Measurements from ENCODE around the gene CGB2.
"Not testable (repeated sequence)": the region's sequence is repeated elsewhere in the genome, so short reads cannot be mapped to it uniquely, and the experiment has no call there.

Gene CGB2

GRCh38 chr19:49031642-49032301 lies at the start of gene CGB2:
Gene CGB2 (plus strand): TSS chr19:49031890. CDS start chr19:49032096, 206 bp downstream.
- H3K36me3 ChIP-seq (ENCODE audit: control insufficient read depth, low read depth, low read length); H3K9me3 ChIP-seq (ENCODE audit: control insufficient read depth, low read depth, low read length); H3K4me3 ChIP-seq (ENCODE audit: low read length); H3K9ac ChIP-seq (ENCODE audit: low read length); H3K27ac ChIP-seq (ENCODE audit: low read length); H3K4me1 ChIP-seq (ENCODE audit: control insufficient read depth, low read depth, low read length); H3K27me3 ChIP-seq (ENCODE audit: control insufficient read depth, insufficient read depth, low read length): not testable (repeated sequence)

- peaks cover 4% of the 10 kb centered on the region for H3K36me3 ChIP-seq (ENCODE audit: control insufficient read depth, low read depth, low read length)
- H3K4me1 ChIP-seq (ENCODE audit: control insufficient read depth, low read depth, low read length): no peaks in the 10 kb centered on the region
- H3K9me3 ChIP-seq (ENCODE audit: control insufficient read depth, low read depth, low read length): no peaks in the 10 kb centered on the region
- H3K9ac ChIP-seq (ENCODE audit: low read length): no peak overlapping the region
- no peak overlapping the region for H3K27ac ChIP-seq (ENCODE audit: low read length)
- no peaks in the 10 kb centered on the region for H3K27me3 ChIP-seq (ENCODE audit: control insufficient read depth, insufficient read depth, low read length)
- no peak overlapping the region for H3K4me3 ChIP-seq (ENCODE audit: low read length)
These were observed 49.4 kb upstream of the CGB2 start for GRCh38 chr19:48982280-48982679.

GRCh38 chr19:48985711-48986110 lies 46.0 kb upstream of the CGB2 start:
- Histone ChIP-seq H3K27ac (ENCODE audit: low read length) (no peak overlapping the region), H3K27me3 (ENCODE audit: control insufficient read depth, insufficient read depth, low read length) (no peaks in the 10 kb centered on the region)

GRCh38 chr19:48986211-48986610 lies 45.5 kb upstream of the CGB2 start:
- Histone ChIP-seq H3K4me1 (ENCODE audit: control insufficient read depth, low read depth, low read length) (no peaks in the 10 kb centered on the region), H3K27ac (ENCODE audit: low read length) (no peak overlapping the region), H3K9me3 (ENCODE audit: control insufficient read depth, low read depth, low read length) (no peaks in the 10 kb centered on the region), H3K9ac (ENCODE audit: low read length) (no peak overlapping the region), H3K36me3 (ENCODE audit: control insufficient read depth, low read depth, low read length) (peaks cover 14% of the 10 kb centered on the region), H3K27me3 (ENCODE audit: control insufficient read depth, insufficient read depth, low read length) (no peaks in the 10 kb centered on the region), H3K4me3 (ENCODE audit: low read length) (no peak overlapping the region)

More at GRCh38 chr19:48985711-48986110, 46.0 kb upstream of the CGB2 start:
- Histone ChIP-seq H3K4me3 (ENCODE audit: low read length) (no peak overlapping the region), H3K4me1 (ENCODE audit: control insufficient read depth, low read depth, low read length) (no peaks in the 10 kb centered on the region), H3K9me3 (ENCODE audit: control insufficient read depth, low read depth, low read length) (no peaks in the 10 kb centered on the region), H3K36me3 (ENCODE audit: control insufficient read depth, low read depth, low read length) (peaks cover 14% of the 10 kb centered on the region), H3K9ac (ENCODE audit: low read length) (no peak overlapping the region)

- Histone ChIP-seq H3K36me3 (ENCODE audit: control insufficient read depth, low read depth, low read length) (peaks cover 14% of the 10 kb centered on the region), H3K27me3 (ENCODE audit: control insufficient read depth, insufficient read depth, low read length) (no peaks in the 10 kb centered on the region), H3K27ac (ENCODE audit: low read length) (no peak overlapping the region), H3K9me3 (ENCODE audit: control insufficient read depth, low read depth, low read length) (no peaks in the 10 kb centered on the region), H3K4me1 (ENCODE audit: control insufficient read depth, low read depth, low read length) (no peaks in the 10 kb centered on the region), H3K9ac (ENCODE audit: low read length) (no peak overlapping the region), H3K4me3 (ENCODE audit: low read length) (no peak overlapping the region)
These were observed 44.4 kb upstream of the CGB2 start for GRCh38 chr19:48987323-48987722.

GRCh38 chr19:48988286-48988685 lies 43.4 kb upstream of the CGB2 start:
- Histone ChIP-seq H3K27ac (ENCODE audit: low read length) (no peak overlapping the region), H3K36me3 (ENCODE audit: control insufficient read depth, low read depth, low read length) (peaks cover 10% of the 10 kb centered on the region), H3K4me3 (ENCODE audit: low read length) (no peak overlapping the region), H3K9me3 (ENCODE audit: control insufficient read depth, low read depth, low read length) (no peaks in the 10 kb centered on the region), H3K27me3 (ENCODE audit: control insufficient read depth, insufficient read depth, low read length) (no peaks in the 10 kb centered on the region), H3K4me1 (ENCODE audit: control insufficient read depth, low read depth, low read length) (no peaks in the 10 kb centered on the region), H3K9ac (ENCODE audit: low read length) (no peak overlapping the region)

- no peaks in the 10 kb centered on the region for H3K9me3 ChIP-seq (ENCODE audit: control insufficient read depth, low read depth, low read length)
- H3K27me3 ChIP-seq (ENCODE audit: control insufficient read depth, insufficient read depth, low read length): no peaks in the 10 kb centered on the region
- no peak overlapping the region for H3K4me3 ChIP-seq (ENCODE audit: low read length)
- no peak overlapping the region for H3K27ac ChIP-seq (ENCODE audit: low read length)
- H3K9ac ChIP-seq (ENCODE audit: low read length): no peak overlapping the region
- peaks cover 10% of the 10 kb centered on the region for H3K36me3 ChIP-seq (ENCODE audit: control insufficient read depth, low read depth, low read length)
- no peaks in the 10 kb centered on the region for H3K4me1 ChIP-seq (ENCODE audit: control insufficient read depth, low read depth, low read length)
These were observed 42.8 kb upstream of the CGB2 start for GRCh38 chr19:48988860-48989259.

- no peak overlapping the region for H3K9ac ChIP-seq (ENCODE audit: low read length)
These were observed 41.9 kb upstream of the CGB2 start for GRCh38 chr19:48989701-48990291.

GRCh38 chr19:48990400-48990799 lies 41.3 kb upstream of the CGB2 start:
- no peak overlapping the region for H3K27ac ChIP-seq (ENCODE audit: low read length)
- H3K4me1 ChIP-seq (ENCODE audit: control insufficient read depth, low read depth, low read length): no peaks in the 10 kb centered on the region
- H3K36me3 ChIP-seq (ENCODE audit: control insufficient read depth, low read depth, low read length): peaks cover 10% of the 10 kb centered on the region
- H3K9me3 ChIP-seq (ENCODE audit: control insufficient read depth, low read depth, low read length): no peaks in the 10 kb centered on the region
- H3K27me3 ChIP-seq (ENCODE audit: control insufficient read depth, insufficient read depth, low read length): no peaks in the 10 kb centered on the region
- H3K9ac ChIP-seq (ENCODE audit: low read length): no peak overlapping the region
- H3K4me3 ChIP-seq (ENCODE audit: low read length): no peak overlapping the region

More at GRCh38 chr19:48989701-48990291, 41.9 kb upstream of the CGB2 start:
- H3K36me3 ChIP-seq (ENCODE audit: control insufficient read depth, low read depth, low read length): peaks cover 10% of the 10 kb centered on the region
- H3K4me1 ChIP-seq (ENCODE audit: control insufficient read depth, low read depth, low read length): no peaks in the 10 kb centered on the region
- no peaks in the 10 kb centered on the region for H3K9me3 ChIP-seq (ENCODE audit: control insufficient read depth, low read depth, low read length)
- no peak overlapping the region for H3K27ac ChIP-seq (ENCODE audit: low read length)
- no peak overlapping the region for H3K4me3 ChIP-seq (ENCODE audit: low read length)
- no peaks in the 10 kb centered on the region for H3K27me3 ChIP-seq (ENCODE audit: control insufficient read depth, insufficient read depth, low read length)

- Histone ChIP-seq H3K27me3 (ENCODE audit: control insufficient read depth, insufficient read depth, low read length) (no peaks in the 10 kb centered on the region), H3K4me1 (ENCODE audit: control insufficient read depth, low read depth, low read length) (no peaks in the 10 kb centered on the region), H3K27ac (ENCODE audit: low read length) (no peak overlapping the region), H3K9me3 (ENCODE audit: control insufficient read depth, low read depth, low read length) (no peaks in the 10 kb centered on the region), H3K9ac (ENCODE audit: low read length) (no peak overlapping the region), H3K4me3 (ENCODE audit: low read length) (no peak overlapping the region), H3K36me3 (ENCODE audit: control insufficient read depth, low read depth, low read length) (peaks cover 10% of the 10 kb centered on the region)
These were observed 40.6 kb upstream of the CGB2 start for GRCh38 chr19:48991011-48991609.

- H3K27ac ChIP-seq (ENCODE audit: low read length): peak overlapping the region; percentile 25
These were observed 39.7 kb upstream of the CGB2 start for GRCh38 chr19:48991873-48992580.

More at GRCh38 chr19:48991873-48992580, 39.7 kb upstream of the CGB2 start:
- Histone ChIP-seq H3K4me1 (ENCODE audit: control insufficient read depth, low read depth, low read length) (no peaks in the 10 kb centered on the region), H3K9ac (ENCODE audit: low read length) (peak overlapping the region; percentile 73), H3K27me3 (ENCODE audit: control insufficient read depth, insufficient read depth, low read length) (no peaks in the 10 kb centered on the region), H3K4me3 (ENCODE audit: low read length) (peak overlapping the region; percentile 85), H3K9me3 (ENCODE audit: control insufficient read depth, low read depth, low read length) (no peaks in the 10 kb centered on the region), H3K36me3 (ENCODE audit: control insufficient read depth, low read depth, low read length) (peaks cover 10% of the 10 kb centered on the region)

All from iPS-18a (cell line).